ENCODE measurements around the gene EEF1A2. TPM values are rescaled to one million over a fixed set of nuclear protein-coding genes. Genes with fewer than 3 reads are reported as not detected.

The EEF1A2 gene
- polyA plus RNA-seq, 2 of the 4 experiments (the other 2 are of a cell fraction), result 16.3 to 129 TPM

- TF ChIP-seq FOSL2 (IDR thresholded peaks at IDR 0.05) (no peak), FOSL2 (CRISPR knock-in tag; IDR thresholded peaks at IDR 0.05) (no peak)
Observed at GRCh38 chr20:63513207-63513606, 14.3 kb upstream of the EEF1A2 start (continued).

- FAIRE-seq (no peak), DNase-seq (ENCODE audit: low read depth in 1 of 2, low spot score in 1 of 2) (no peak), ATAC-seq (no peak)
- 63% methylated on average over 9 of the region's 9 CpGs for WGBS (ENCODE audit: missing lambda C conversion rate)
- POLR2A ChIA-PET, result no interaction called here
- TF ChIP-seq MAZ (IDR thresholded peaks at IDR 0.05; ENCODE audit: borderline replicate concordance, low read depth, low read length), result no peak
- TF ChIP-seq HMGXB4 (CRISPR knock-in tag; IDR thresholded peaks at IDR 0.05; ENCODE audit: borderline replicate concordance), result no peak
- no peak for TF ChIP-seq MAX (IDR thresholded peaks at IDR 0.05)
- TF ChIP-seq GATA3 (IDR thresholded peaks at IDR 0.05; ENCODE audit: borderline replicate concordance), result no peak
- no peak for TF ChIP-seq ELK1 (IDR thresholded peaks at IDR 0.05; ENCODE audit: low read depth, low read length)
- CTCF ChIA-PET, result interaction anchor here (0.7 to 3.2 kb wide), 4 partner anchors 9 to 29 kb away, joined by 3 to 20 read pairs (median 6); no protein-coding TSS in a partner anchor
- H3K4me1 ChIP-seq, result no peaks in the 10 kb centered on the region
- H3K4me3 ChIP-seq, result no peak overlapping the region
- H3K27ac ChIP-seq, result no peak overlapping the region
- H3K4me2 ChIP-seq, result no peak overlapping the region
- H3K9me3 ChIP-seq, result peaks cover 20% of the 10 kb centered on the region
Observed at GRCh38 chr20:63509088-63509564, 10.2 kb upstream of the EEF1A2 start.

GRCh38 chr20:63508072-63508768 lies 9.3 kb upstream of the EEF1A2 start:
- no peaks in the 10 kb centered on the region for H3K4me1 ChIP-seq
- TF ChIP-seq ZNF302 (CRISPR knock-in tag; IDR thresholded peaks at IDR 0.05) (no peak), HES2 (IDR thresholded peaks at IDR 0.05) (no peak), TFCP2L1 (CRISPR knock-in tag; IDR thresholded peaks at IDR 0.05) (no peak), NR3C1 (IDR thresholded peaks at IDR 0.05) (no peak), EHF (CRISPR knock-in tag; IDR thresholded peaks at IDR 0.05) (no peak), CBX2 (IDR thresholded peaks at IDR 0.05; ENCODE audit: borderline replicate concordance, low read depth) (no peak), PBX3 (IDR thresholded peaks at IDR 0.05) (no peak), FOXS1 (CRISPR knock-in tag; IDR thresholded peaks at IDR 0.05) (no peak)
- no peak overlapping the region for H3K4me3 ChIP-seq
- WGBS (ENCODE audit: missing lambda C conversion rate), result 84% methylated on average over 33 of the region's 33 CpGs
- no peak for ATAC-seq
- DNase-seq (ENCODE audit: low read depth in 1 of 2, low spot score in 1 of 2), result no peak
- peaks cover 19% of the 10 kb centered on the region for H3K9me3 ChIP-seq
- H3K27ac ChIP-seq, result no peak overlapping the region
- H3K4me2 ChIP-seq, result no peak overlapping the region
- FAIRE-seq, result no peak
- POLR2A ChIA-PET, result interaction anchor here (0.6 to 0.9 kb wide), 2 partner anchors 9 to 12 kb away, joined by 3 read pairs; partner anchors contain the start of gene PPDPF
- CTCF ChIA-PET, result interaction anchor here (0.7 to 3.2 kb wide), 5 partner anchors 10 to 30 kb away, joined by 3 to 20 read pairs (median 4); partner anchors contain the start of gene PTK6
